GM21423 (cell line): ENCODE results near the gene STPG1.

Experiments
- ATAC-seq: cut with Tn5 transposase; IDR thresholded peaks from one replicate; pipeline ENCODE4 v1.9.1; 2021; ENCODE audit warnings: mild to moderate bottlenecking, moderate library complexity; ENCODE audit not compliant: unreplicated experiment

The STPG1 gene

DNA sequence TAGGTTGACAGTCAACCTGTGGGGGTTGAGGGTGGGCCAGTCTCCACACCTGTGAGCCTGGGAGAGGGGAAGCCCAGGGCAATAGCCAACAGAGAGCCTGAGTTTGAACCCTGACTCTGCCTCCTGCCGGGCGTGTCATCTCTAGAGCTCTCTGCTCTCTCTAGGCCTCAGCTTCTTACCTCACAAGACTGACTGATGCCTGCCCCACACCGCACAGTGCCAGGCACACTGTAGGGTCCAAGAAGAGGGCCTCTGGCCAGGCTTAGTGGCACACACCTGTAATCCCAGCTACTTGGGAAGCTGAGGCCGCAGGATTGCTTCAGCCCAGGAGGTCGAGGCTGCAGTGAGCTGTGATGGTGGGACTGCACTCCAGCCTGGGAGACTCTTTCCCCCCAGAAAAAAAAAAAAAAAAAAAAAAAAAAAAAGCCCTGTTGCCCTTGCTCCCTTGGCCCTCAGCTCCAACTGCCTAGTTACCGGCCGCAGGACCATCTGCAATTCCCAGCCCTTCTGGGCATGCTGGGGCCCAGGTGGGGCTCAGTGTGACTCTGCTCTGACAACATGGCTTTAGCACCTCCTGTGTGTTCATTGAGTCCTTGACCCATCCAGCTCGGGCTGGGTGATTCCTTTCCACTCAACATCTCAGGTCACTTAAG, 69.4 kb downstream of the STPG1 start:
- no peak for ATAC-seq

- no peak for ATAC-seq
Observed at GRCh38 chr1:24343412-24344089, 70.0 kb downstream of the STPG1 start.

GRCh38 chr1:24341260-24341659, 72.3 kb downstream of the STPG1 start:
- no peak for ATAC-seq

DNA sequence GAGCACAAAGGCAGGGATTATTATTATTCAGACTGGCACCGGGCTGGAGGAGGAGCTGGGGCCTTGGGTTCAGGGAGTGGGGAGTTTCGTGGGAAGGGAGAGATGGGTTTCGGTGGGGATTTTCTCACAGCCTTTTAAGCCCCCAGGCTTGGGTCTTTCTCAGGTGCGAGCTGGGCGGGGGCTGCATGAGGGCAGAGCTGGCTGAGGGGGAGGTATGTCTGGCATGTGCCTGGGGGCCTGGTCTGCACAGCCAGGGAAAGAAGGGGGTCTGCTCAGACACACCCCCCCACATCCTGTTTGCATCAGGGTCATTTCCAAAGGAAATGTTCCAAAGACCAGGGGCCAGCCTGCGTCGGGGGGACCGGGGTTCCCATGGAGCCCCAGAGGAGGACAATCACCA, 72.8 kb downstream of the STPG1 start:
- no peak for ATAC-seq

DNA sequence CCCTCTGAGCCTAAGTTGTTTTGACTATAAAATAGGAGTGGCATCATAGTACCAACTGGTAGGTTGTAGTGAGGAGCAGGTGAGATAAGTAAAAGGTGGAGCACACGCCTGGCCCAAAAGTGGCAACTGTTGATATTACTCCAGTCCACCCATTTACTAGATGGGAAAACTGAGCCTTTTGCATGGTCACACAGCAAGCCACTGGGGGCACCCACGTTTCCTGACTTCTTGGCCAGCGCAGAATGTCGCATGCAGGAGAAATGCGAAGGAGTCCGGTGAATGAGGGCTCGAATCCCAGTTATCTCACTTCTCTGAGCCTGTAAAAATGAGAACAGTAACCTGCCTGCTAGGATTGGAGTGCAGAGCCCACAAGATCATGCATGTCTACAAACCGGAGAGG, 73.6 kb downstream of the STPG1 start:
- ATAC-seq = no peak

DNA sequence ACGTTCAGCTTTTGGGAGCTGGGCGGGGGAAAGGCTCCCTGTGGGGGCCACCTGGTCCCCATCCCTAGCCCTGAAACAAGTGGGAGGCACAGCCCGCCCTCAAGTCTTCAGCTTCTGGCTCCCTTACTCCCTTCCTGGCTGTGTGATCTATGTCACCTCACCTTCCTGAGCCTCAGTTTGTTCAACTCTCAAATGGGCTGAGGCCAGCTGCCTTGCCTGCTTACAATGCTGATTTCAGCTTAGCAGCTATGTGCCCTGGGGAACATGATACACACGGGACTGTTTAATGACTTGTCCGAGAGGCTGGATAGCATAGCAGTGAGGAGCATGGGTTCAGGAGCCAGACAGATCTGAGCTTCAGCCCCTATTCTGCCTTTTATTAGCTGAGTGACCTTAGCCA, 75.1 kb downstream of the STPG1 start:
- no peak for ATAC-seq

- ATAC-seq = no peak
Observed at GRCh38 chr1:24337455-24337854, 76.1 kb downstream of the STPG1 start.

DNA sequence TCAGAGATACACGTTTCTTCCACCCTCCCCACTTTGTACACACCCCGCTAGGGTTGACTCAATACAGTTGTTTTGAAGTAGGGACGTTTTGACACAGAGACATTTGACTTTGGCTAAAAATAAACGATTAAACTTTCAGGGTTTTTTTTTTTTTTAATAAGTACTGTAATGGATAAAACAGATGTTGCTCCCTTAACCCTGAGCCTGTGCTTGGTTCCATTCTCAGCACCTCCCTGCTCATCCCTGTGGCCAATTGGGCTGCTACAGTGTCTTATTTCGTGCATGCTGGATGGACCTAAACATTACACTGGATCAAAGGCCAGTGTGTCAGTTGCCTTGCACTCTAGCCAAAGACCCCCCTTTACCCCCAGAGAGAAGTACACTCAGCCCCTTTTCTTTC, 77.5 kb downstream of the STPG1 start:
- no peak for ATAC-seq

DNA sequence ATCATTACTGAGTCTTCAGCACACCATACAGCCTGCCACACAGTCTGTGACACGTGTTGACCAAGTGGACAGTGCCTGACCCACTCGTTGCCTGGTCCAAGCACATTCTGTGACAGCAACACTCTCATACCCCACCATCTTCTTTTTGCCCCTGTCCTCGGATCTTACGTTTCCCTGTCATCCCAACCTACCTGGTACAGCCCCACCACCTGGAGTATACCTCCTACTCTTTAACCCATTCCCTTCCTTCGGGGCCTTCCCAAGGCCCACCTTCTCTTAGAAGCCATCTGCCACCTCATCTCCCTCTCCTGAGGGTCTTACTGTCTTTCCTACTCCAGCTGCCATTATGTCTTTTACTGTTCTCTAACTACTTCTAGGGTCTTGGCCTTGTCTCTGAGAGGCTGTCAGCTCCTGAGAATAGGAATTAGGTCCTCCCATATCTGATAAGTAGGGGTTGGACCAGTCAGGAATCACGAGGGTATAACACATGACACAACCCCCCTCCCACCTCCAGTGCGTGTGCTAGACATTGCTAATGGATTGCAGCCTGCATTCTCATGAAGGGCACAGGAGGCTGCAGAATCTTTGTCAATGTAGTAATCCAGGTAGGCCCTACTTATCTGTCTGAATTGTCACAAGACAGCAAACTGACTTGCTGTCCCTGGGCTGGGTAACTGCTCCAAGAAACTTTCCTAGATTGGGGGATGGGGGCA, 81.5 kb downstream of the STPG1 start:
- no peak for ATAC-seq

DNA sequence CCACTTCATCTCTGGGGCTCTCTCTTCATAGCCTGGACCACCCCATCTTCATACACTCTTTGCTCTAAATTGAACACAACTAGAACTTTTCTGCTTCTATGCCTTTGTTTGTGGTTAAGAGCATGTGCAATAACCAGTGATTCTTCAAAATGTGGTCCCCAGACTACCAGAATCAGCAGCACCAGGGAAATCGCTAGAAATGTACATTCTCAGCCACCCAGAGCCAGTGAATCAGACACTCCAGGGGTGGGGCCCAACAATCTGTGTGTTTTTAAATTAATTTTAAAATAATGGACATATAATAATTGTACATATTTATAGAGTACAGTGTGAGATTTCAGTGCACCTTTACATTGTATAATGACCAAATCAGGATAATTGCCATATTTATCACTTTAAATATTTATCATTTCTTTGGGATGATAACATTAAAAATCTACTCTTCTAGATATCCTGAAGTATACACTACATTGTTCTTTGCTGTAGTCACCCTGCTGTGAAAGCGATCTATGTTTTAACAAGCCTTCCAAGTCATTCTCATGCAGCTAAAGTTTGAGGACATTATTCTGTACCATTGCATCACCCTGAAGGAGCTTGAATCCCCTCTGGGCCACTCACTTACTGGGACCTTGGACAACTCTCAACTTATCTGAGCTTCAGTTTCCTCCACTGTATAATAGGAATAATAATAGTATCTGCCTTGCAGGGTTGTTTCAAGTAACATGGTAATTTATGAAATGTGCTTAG, 83.6 kb downstream of the STPG1 start:
- ATAC-seq = no peak

GRCh38 chr1:24329331-24329730, 84.3 kb downstream of the STPG1 start:
- ATAC-seq = no peak

GRCh38 chr1:24327891-24328290, 85.7 kb downstream of the STPG1 start:
- ATAC-seq = no peak

- no peak for ATAC-seq
Observed at GRCh38 chr1:24327486-24327885, 86.1 kb downstream of the STPG1 start.

DNA sequence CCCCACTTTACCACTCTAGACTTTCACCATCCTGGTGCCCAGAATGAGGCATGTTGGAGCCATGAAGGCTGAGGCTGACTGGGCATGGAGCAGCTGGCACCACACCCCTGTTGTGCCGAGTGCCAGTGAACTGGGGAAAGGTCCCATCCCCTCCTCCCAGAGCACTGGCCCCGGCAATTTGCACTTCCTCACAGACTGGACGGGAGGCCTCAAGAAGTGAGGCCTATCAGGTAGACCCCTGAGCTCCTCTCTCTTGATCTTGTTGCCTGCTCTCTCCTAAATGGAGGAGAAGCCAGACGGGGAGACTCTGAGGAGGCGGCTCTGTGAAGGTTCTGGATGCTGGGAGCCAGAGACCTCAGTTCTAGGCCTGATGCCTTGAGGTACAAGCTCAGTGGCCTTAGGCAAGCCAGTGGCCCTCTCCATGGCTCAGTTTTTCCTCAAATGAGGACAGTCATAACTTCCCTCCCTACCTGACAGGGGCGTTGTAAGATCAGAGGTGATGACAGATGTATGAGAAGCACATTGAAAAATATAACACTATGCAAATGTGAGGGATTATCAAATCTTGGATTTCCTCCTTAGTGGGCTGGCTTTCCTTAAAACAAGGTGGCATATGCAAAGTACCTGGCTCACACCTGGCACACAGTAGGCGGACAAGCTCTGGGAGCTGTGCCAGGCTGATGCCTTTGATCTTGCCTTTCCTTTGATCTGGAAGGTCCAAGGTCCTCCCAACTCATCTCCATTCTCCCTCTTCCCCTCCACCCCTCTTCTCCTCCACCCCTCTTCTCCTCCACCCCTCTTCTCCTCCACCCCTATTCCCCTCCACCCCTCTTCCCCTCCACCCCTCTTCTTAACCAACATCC, 87.8 kb downstream of the STPG1 start:
- no peak for ATAC-seq

DNA sequence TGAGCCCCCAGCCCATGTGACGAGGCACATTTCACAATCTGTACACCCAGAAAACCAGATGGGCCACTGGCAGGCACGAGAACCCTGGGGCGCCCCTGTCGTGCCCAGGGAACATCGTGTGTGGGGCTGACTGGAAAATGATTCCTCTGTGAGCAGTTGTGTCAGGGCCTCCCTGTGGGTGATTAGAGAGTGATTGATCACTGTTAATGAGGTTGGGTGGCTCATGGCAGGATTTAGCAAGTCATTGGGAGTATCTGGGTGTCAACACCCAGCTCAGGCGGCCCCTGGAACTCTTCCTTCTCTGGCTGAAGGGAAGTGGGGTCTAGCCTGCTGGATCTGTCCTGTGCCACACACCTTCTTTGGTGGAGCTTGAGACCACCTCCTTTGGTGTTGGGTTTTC, 88.7 kb downstream of the STPG1 start:
- no peak for ATAC-seq

DNA sequence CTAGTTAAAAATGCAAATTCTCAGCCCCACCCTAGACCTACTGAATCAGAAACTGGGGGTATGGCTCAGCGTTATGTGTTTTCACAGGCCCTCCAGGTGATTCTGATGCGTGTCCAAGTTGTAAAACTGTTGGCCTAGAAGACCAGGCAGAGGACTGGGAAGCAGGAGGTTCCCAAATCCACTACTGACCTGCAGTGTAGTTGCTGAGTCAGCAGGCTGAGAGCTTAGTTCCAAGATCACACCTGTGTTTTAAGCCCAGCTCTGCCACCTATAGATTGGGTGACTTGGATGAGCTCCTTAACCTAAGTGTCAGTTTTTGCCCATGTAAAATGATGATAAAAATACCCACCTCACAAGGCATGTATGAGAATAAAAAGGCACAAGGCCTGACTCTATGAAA, 90.3 kb downstream of the STPG1 start:
- no peak for ATAC-seq

GRCh38 chr1:24322470-24323177, 91.0 kb downstream of the STPG1 start:
- ATAC-seq = peak; percentile 18

- ATAC-seq = peak; percentile 59
Observed at GRCh38 chr1:24321697-24322469, 91.7 kb downstream of the STPG1 start.

- no peak for ATAC-seq
Observed at GRCh38 chr1:24321126-24321525, 92.5 kb downstream of the STPG1 start.
